ENCODE data around the gene REXO1. TPM values are rescaled to one million over a fixed set of nuclear protein-coding genes. Genes with fewer than 3 reads are reported as not detected.

REXO1 gene
- total and polyA plus RNA-seq, 2 of the 13 experiments (the other 11 are each of a cell fraction or from before 2014, with no cell fraction given) = 5.0 to 11.2 TPM

DNA sequence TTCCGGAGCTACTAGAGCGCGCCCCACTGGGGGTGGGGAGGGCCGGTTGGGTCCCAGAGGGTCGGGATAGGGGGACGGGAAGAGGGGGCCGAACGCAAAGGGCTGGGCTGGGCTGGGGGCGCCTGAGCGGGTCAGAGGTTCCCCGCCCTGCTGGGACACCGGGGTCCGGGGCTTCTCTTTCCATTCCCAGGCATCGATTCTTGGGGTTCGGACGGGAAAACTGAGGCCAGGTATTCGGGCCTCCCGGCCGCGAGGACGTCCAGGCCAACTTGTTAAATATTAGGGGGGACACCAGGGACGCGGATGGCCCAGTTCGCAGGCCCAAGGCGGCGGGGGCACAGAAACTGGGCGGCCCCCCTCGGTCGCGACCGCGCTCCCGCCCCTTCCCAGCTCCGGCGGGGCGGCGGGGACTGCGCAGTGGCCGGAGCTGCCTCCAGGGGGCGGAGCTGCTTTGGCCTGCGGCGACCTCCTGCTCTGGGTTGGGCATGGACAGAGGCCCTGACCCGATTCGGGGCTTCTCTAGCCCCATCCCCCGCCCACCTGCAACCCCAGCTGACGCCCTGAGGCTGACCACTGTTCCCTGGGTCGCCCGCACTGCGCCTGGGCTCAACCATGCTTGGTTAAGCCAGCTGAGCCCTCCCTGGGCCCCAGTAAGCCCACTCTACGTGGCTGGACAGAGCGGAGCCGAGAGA lies 16.3 kb upstream of the REXO1 start (continued):
- no peak for TF ChIP-seq ZNF205 (CRISPR knock-in tag; IDR thresholded peaks at IDR 0.05)
- peak; percentile 82 for TF ChIP-seq TFAP4 (IDR thresholded peaks at IDR 0.05; ENCODE audit: borderline replicate concordance, low read depth)
- TF ChIP-seq MAFK (conservative IDR thresholded peaks at IDR 0.05 in 1 of 2, IDR thresholded peaks at IDR 0.05 in 1 of 2; ENCODE audit: low read length in 2 of 2) = no peak
- TF ChIP-seq ZFP90 (CRISPR knock-in tag; IDR thresholded peaks at IDR 0.05; ENCODE audit: borderline replicate concordance) = no peak
- peak; percentile 62; the same call in 1 of the 3 replicates for TF ChIP-seq MXI1 (IDR thresholded peaks at IDR 0.05; ENCODE audit: borderline replicate concordance, low read depth, low read length)
- TF ChIP-seq MLLT10 (CRISPR knock-in tag; IDR thresholded peaks at IDR 0.05) = no peak
- no peak for TF ChIP-seq ZNF407 (CRISPR knock-in tag; IDR thresholded peaks at IDR 0.05; ENCODE audit: not compliant biosample characterization)
- no peak for TF ChIP-seq SUZ12 (IDR thresholded peaks at IDR 0.05; ENCODE audit: low read depth, low read length)
- TF ChIP-seq, protein P1, sequence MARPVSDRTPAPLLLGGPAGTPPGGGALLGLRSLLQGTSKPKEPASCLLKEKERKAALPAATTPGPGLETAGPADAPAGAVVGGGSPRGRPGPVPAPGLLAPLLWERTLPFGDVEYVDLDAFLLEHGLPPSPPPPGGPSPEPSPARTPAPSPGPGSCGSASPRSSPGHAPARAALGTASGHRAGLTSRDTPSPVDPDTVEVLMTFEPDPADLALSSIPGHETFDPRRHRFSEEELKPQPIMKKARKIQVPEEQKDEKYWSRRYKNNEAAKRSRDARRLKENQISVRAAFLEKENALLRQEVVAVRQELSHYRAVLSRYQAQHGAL (CRISPR knock-in tag; IDR thresholded peaks at IDR 0.05; ENCODE audit: not compliant biosample characterization) = no peak
- TF ChIP-seq ZBTB44 (CRISPR knock-in tag; IDR thresholded peaks at IDR 0.05) = no peak
- TF ChIP-seq TCF7 (IDR thresholded peaks at IDR 0.05; ENCODE audit: low read depth) = no peak
- TF ChIP-seq REPIN1 (CRISPR knock-in tag; IDR thresholded peaks at IDR 0.05; ENCODE audit: borderline replicate concordance, low read depth) = peak; percentile 58
- TF ChIP-seq ZBTB38 (CRISPR knock-in tag; IDR thresholded peaks at IDR 0.05) = peak; percentile 89
- TF ChIP-seq, protein P2, sequence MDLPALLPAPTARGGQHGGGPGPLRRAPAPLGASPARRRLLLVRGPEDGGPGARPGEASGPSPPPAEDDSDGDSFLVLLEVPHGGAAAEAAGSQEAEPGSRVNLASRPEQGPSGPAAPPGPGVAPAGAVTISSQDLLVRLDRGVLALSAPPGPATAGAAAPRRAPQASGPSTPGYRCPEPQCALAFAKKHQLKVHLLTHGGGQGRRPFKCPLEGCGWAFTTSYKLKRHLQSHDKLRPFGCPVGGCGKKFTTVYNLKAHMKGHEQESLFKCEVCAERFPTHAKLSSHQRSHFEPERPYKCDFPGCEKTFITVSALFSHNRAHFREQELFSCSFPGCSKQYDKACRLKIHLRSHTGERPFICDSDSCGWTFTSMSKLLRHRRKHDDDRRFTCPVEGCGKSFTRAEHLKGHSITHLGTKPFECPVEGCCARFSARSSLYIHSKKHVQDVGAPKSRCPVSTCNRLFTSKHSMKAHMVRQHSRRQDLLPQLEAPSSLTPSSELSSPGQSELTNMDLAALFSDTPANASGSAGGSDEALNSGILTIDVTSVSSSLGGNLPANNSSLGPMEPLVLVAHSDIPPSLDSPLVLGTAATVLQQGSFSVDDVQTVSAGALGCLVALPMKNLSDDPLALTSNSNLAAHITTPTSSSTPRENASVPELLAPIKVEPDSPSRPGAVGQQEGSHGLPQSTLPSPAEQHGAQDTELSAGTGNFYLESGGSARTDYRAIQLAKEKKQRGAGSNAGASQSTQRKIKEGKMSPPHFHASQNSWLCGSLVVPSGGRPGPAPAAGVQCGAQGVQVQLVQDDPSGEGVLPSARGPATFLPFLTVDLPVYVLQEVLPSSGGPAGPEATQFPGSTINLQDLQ (CRISPR knock-in tag; IDR thresholded peaks at IDR 0.05) = no peak; the same call in 1 of the 2 replicates

Measured in HepG2 (cell line).